A172 (cell line): Measurements from ENCODE around the gene ACTBL2. TPM values are rescaled to one million over a fixed set of nuclear protein-coding genes. Genes with fewer than 3 reads are reported as not detected.
"Not testable (repeated sequence)": the region's sequence is repeated elsewhere in the genome, so short reads cannot be mapped to it uniquely, and the experiment has no call there.

Experiments used
- DNase-seq: peaks from one replicate; pipeline ENCODE4 v3.0.0-alpha.2; 2015; ENCODE audit warnings: low spot score
- total RNA-seq: library from RNA; depleted of rRNA; stranded (reverse); fragments of >200 nt; shearing (Covaris generic); gene quantifications from 2 replicates; pipeline ENCODE4 v1.2.3, GENCODE V29; 2014; rRNA removed

The ACTBL2 gene
- 0.05 TPM in 1 of 2 replicates, not detected in the other for total RNA-seq

- DNase-seq: peak; percentile 69
Observed at GRCh38 chr5:57482671-57483106, at the start of gene ACTBL2. Gene ACTBL2 (minus strand): TSS chr5:57482811. CDS start chr5:57482707, 104 bp downstream.

DNA sequence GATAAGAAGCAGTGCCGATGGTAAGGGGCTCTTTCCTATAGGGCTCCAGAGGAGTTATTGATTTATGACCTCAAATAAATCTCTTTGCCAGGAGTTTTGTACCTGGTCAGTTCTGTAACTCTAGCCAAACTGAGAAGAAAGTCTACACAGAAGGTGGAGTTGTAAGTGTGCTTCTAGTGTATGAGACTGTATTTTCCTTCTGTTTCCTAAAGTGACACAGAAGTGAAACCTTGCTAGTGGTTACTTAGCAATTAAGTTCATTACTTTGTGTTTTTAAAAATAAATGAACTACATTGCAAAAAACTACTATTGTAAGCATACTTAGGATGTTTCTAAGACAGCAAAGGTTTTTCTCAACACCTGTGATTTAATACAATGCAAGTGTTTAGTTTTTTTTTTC is 48.7 kb upstream of the ACTBL2 start:
- no peak for DNase-seq

- DNase-seq: no peak
Observed at GRCh38 chr5:57529864-57530263, 47.3 kb upstream of the ACTBL2 start.

DNA sequence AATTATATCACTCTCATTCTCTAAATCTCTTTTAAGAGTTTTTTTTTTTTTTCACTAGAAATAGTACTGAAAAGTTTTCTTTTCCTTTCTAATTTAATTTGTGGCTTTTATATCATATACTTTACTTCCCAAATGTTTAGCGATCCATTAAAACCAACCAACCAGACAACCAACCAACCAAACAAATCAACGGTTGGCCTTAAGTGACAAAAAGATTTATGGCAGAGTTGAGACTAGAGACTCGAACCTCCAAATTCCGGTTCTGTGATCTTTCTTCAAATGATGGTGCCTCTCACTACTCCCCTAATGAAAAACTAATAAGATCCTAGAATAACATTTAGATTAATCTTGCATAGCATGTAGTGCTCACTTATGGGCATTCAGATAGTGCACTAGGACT is 45.3 kb upstream of the ACTBL2 start:
- DNase-seq: no peak

- no peak for DNase-seq
Observed at GRCh38 chr5:57524348-57525060, 41.9 kb upstream of the ACTBL2 start.

- not testable (repeated sequence) for DNase-seq
Observed at GRCh38 chr5:57522477-57522876, 39.9 kb upstream of the ACTBL2 start.

DNA sequence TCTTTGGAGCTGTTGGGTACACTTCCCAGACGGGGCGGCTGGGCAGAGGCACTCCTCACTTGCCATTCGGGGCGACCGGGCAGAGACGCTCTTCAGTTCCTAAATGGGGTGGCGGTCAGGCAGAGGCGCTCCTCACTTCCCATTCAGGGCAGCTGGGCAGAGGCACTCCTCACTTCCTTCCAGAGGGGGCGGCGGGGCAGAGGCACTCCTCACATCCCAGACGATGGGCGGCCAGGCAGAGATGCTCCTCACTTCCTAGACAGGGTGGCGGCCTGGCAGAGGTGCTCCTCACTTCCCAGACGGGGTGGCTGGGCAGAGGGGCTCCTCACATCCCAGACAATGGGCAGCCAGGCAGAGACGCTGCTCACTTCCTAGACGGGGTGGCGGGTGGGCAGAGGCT is 35.8 kb upstream of the ACTBL2 start:
- DNase-seq: not testable (repeated sequence)

DNA sequence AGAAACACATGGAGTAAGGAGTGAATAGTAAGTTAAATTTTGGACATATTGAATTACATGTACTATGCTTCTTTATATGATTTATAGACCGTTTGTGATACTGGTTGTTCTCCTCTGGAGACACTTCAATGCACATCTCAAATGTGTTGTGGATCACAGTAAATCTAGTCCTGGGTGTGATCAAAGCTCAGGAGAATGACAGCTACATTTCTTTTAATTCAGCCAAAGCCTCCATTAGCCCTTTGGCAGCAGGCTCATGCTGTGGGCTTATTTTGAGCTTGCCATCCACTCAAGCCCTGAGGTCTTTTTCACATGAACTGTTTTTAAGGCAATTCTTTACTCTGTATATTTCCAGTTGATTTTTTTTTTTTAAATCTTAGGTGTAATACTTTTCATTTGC is 34.6 kb upstream of the ACTBL2 start:
- no peak for DNase-seq

DNA sequence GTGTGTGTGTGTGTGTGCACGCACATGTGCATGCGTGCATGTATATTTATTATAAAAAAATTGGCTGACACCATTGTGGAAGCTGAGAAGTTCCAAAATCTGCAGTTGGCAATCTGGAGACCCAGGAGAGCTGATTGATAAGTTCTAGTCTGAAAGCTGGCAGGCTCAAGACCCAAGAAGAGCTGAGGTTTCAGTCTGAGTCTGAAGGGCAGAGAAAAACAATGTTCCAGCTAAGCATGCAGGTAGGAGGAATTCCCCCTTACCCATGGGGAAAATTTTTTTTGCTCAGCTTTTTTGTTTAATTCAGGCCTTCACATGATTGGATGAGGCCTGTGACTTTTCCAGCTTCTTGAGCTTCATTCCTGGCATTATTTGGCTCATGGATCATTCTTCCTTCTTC is 31.2 kb upstream of the ACTBL2 start:
- DNase-seq: no peak

- DNase-seq: no peak
Observed at GRCh38 chr5:57511321-57511720, 28.7 kb upstream of the ACTBL2 start.

- DNase-seq: no peak
Observed at GRCh38 chr5:57509501-57510260, 27.1 kb upstream of the ACTBL2 start.

DNA sequence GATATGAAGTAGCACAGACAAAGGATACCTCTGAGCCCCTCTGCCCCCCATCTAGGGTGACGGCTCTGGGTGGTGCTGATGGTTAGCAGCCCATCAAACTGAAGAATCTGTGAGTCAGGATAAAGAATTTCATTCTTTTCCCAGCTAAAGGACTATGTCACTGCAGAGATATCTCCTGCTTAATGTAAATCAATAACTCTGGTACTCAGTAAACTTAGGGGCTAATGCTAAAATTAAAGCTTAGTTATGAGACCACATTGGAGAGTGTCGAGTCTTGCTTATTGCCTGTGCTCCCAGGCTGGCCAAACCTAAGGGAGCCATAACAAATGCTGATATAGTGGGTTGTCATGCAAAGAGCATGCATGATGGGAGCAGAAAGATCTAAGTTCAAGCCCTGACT is 25.6 kb upstream of the ACTBL2 start:
- DNase-seq: no peak

- no peak for DNase-seq
Observed at GRCh38 chr5:57505272-57506200, 22.9 kb upstream of the ACTBL2 start.

GRCh38 chr5:57504357-57504756 is 21.7 kb upstream of the ACTBL2 start:
- DNase-seq: no peak

GRCh38 chr5:57503433-57503832 is 20.8 kb upstream of the ACTBL2 start:
- peak; percentile 34 for DNase-seq

- no peak for DNase-seq
Observed at GRCh38 chr5:57501414-57502201, 19.0 kb upstream of the ACTBL2 start.

- peak; percentile 63 for DNase-seq
Observed at GRCh38 chr5:57499262-57500050, 16.8 kb upstream of the ACTBL2 start.

- DNase-seq: no peak
Observed at GRCh38 chr5:57497733-57498132, 15.1 kb upstream of the ACTBL2 start.

- DNase-seq: no peak
Observed at GRCh38 chr5:57495285-57496086, 12.9 kb upstream of the ACTBL2 start.
